GM21737 (cell line): ENCODE measurements around the gene RRAD.

ENCODE experiments used
- ATAC-seq: cut with Tn5 transposase; IDR thresholded peaks from one replicate; pipeline ENCODE4 v1.9.1; 2021; ENCODE audit warnings: mild to moderate bottlenecking, moderate library complexity; ENCODE audit not compliant: unreplicated experiment

The RRAD gene

GRCh38 chr16:66886914-66887313, 38.4 kb downstream of the RRAD start:
- ATAC-seq = no peak

- no peak for ATAC-seq
Measured at GRCh38 chr16:66886321-66886720, 39.0 kb downstream of the RRAD start.

- ATAC-seq = no peak
Measured at GRCh38 chr16:66885491-66885890, 39.8 kb downstream of the RRAD start.

GRCh38 chr16:66882702-66883101, 42.6 kb downstream of the RRAD start:
- ATAC-seq = no peak

GRCh38 chr16:66881964-66882508, 43.3 kb downstream of the RRAD start:
- no peak for ATAC-seq

- ATAC-seq = no peak
Measured at GRCh38 chr16:66881560-66881959, 43.8 kb downstream of the RRAD start.

GRCh38 chr16:66881014-66881417, 44.3 kb downstream of the RRAD start:
- ATAC-seq = peak; percentile 4

- peak; percentile 94 for ATAC-seq
Measured at GRCh38 chr16:66880288-66881013, 44.9 kb downstream of the RRAD start, which contains the start of gene PDP2. PDP2 (plus strand) TSS chr16:66880515; CDS start chr16:66884285, 3,770 bp downstream.

GRCh38 chr16:66878067-66878466, 47.3 kb downstream of the RRAD start:
- no peak for ATAC-seq

- ATAC-seq = no peak
Measured at GRCh38 chr16:66874079-66874775, 51.1 kb downstream of the RRAD start.

GRCh38 chr16:66873685-66874055, 51.7 kb downstream of the RRAD start:
- ATAC-seq = no peak

GRCh38 chr16:66872943-66873684, 52.2 kb downstream of the RRAD start:
- peak; percentile 80 for ATAC-seq

GRCh38 chr16:66872559-66872942, 52.8 kb downstream of the RRAD start:
- ATAC-seq = no peak

GRCh38 chr16:66871840-66872239, 53.5 kb downstream of the RRAD start:
- no peak for ATAC-seq
